Neuron (in vitro differentiated cells): ENCODE data around the gene CCT7.

ENCODE experiments used
- H2AFZ ChIP-seq: one replicate; pipeline ENCODE4 v1.6.1; 2013; ENCODE audit warnings: low read depth, mild to moderate bottlenecking, inconsistent platforms, low read length, moderate library complexity
- H3K27me3 ChIP-seq: one replicate; pipeline ENCODE4 v1.6.1; 2013; ENCODE audit warnings: low read length; ENCODE audit not compliant: insufficient read depth
- H3K36me3 ChIP-seq: one replicate; pipeline ENCODE4 v1.6.1; 2013; ENCODE audit warnings: low read length; ENCODE audit not compliant: insufficient read depth
- H3K4me1 ChIP-seq: one replicate; pipeline ENCODE4 v1.6.1; 2013; ENCODE audit warnings: low read length; ENCODE audit not compliant: insufficient read depth
- H3K4me3 ChIP-seq: 2 replicates; pipeline ENCODE4 v1.5.1; 2013; ENCODE audit warnings: mild to moderate bottlenecking, low read length, moderate library complexity
- H3K9me3 ChIP-seq: one replicate; pipeline ENCODE4 v1.6.1; 2013; ENCODE audit warnings: low read length

CCT7 gene

DNA sequence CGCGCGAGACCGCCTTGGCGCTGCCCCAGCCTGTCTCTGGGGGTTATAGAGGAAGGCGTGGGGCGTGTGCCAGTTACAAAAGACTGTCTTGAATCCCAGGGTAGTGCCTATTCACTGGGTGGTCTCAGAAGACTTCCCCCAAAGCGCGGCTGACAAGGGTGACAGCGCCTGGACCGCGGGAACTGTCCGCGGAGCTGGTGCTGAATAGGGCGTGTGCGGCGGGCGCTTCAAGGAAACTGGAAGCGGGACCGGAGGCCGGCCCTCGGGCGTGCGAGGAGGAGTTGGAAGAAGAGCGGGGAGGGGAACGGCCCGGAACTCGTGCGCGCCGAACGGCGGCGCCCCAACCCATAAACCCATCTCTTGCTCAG, 57.0 kb downstream of the CCT7 start:
- Histone ChIP-seq H2AFZ (peak overlapping the region; percentile 59), H3K27me3 (peaks cover 82% of the 10 kb centered on the region), H3K4me1 (peaks cover 10% of the 10 kb centered on the region), H3K4me3 (peak overlapping the region; percentile 7), H3K9me3 (no peaks in the 10 kb centered on the region), H3K36me3 (no peaks in the 10 kb centered on the region)

GRCh38 chr2:73291461-73292315, 57.6 kb downstream of the CCT7 start:
- Histone ChIP-seq H3K9me3 (no peaks in the 10 kb centered on the region), H2AFZ (peak overlapping the region; percentile 59), H3K4me3 (peak overlapping the region; percentile 7), H3K36me3 (no peaks in the 10 kb centered on the region), H3K27me3 (peaks cover 80% of the 10 kb centered on the region), H3K4me1 (peaks cover 10% of the 10 kb centered on the region)

- Histone ChIP-seq H3K4me1 (peaks cover 17% of the 10 kb centered on the region), H3K9me3 (no peaks in the 10 kb centered on the region), H3K36me3 (no peaks in the 10 kb centered on the region), H3K4me3 (no peak overlapping the region), H2AFZ (peak overlapping the region; percentile 59), H3K27me3 (peaks cover 75% of the 10 kb centered on the region)
Observed at GRCh38 chr2:73292316-73292905, 58.3 kb downstream of the CCT7 start.

DNA sequence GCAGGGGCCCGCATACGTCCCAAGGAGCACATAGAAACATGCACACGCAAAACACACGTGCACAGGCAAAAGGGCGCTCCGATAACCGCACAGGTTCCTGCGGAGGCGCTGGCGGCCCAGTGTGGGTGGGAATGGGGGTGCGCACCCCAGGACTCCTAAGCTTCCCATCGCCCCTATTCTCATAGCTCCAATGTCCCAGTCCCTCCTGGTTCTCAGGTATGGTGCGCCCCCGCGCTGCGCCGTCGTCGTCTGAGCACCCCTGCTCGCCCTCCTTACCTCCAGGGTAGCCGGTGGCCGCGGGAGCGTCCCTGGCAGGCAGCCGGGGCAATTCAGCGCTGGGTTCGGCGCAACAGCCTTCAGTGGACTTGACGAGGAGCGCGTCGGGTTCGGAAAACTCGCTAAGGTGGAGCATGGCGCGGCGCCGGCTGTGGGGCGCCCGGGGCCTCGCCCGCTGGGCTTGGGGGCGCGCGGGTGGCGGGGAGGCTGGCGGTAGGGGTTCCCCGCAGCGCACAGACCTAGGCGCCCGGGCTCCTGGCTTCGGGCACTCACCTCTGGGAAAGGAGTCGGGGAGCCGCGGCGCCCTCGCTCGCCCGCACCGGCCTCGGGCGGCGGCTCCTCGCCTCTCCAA, 58.9 kb downstream of the CCT7 start:
- peaks cover 73% of the 10 kb centered on the region for H3K27me3 ChIP-seq
- H3K36me3 ChIP-seq: no peaks in the 10 kb centered on the region
- no peaks in the 10 kb centered on the region for H3K9me3 ChIP-seq
- H2AFZ ChIP-seq: peak overlapping the region; percentile 66
- H3K4me1 ChIP-seq: peaks cover 21% of the 10 kb centered on the region
- peak overlapping the region; percentile 46 for H3K4me3 ChIP-seq

- H3K36me3 ChIP-seq: no peaks in the 10 kb centered on the region
- H2AFZ ChIP-seq: peak within 1 kb of the TSS; percentile 66
- H3K4me1 ChIP-seq: peaks cover 21% of the 10 kb centered on the region
- H3K4me3 ChIP-seq: peak within 1 kb of the TSS; percentile 46
- peaks cover 67% of the 10 kb centered on the region for H3K27me3 ChIP-seq
- H3K9me3 ChIP-seq: no peaks in the 10 kb centered on the region
Observed at GRCh38 chr2:73293534-73294171, 59.5 kb downstream of the CCT7 start, which contains the start of gene EGR4. TSS of gene EGR4 (minus strand) at chr2:73293548. CDS start at chr2:73293317, 231 bp downstream.

DNA sequence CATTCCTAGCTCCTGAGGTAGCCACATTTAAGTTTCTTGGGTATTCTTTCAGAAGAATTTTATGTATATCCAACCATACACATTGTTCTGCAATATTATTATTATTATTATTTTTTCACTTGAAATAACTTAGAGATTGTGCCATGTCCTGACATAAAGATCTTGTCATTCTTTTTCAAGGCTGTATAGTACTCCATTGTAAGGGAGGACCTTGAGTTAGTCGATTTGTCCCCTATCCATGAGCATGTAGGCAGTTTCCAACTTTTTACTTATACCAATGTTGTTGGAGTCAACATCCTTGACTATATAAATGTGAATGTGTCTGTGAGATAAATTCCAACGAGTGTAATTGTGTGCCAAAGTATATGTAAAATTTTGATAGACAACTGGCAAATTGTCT, 60.1 kb downstream of the CCT7 start:
- H3K27me3 ChIP-seq: peaks cover 61% of the 10 kb centered on the region
- no peak overlapping the region for H3K4me3 ChIP-seq
- no peak overlapping the region for H2AFZ ChIP-seq
- no peaks in the 10 kb centered on the region for H3K36me3 ChIP-seq
- H3K9me3 ChIP-seq: no peaks in the 10 kb centered on the region
- H3K4me1 ChIP-seq: peaks cover 21% of the 10 kb centered on the region

- H2AFZ ChIP-seq: no peak overlapping the region
- H3K4me1 ChIP-seq: peaks cover 21% of the 10 kb centered on the region
- H3K36me3 ChIP-seq: no peaks in the 10 kb centered on the region
- H3K27me3 ChIP-seq: peaks cover 60% of the 10 kb centered on the region
- H3K9me3 ChIP-seq: no peaks in the 10 kb centered on the region
- H3K4me3 ChIP-seq: no peak overlapping the region
Observed at GRCh38 chr2:73295751-73296400, 61.8 kb downstream of the CCT7 start.

- Histone ChIP-seq H3K27me3 (peaks cover 53% of the 10 kb centered on the region), H3K36me3 (no peaks in the 10 kb centered on the region), H3K4me1 (peaks cover 16% of the 10 kb centered on the region), H3K9me3 (no peaks in the 10 kb centered on the region), H2AFZ (no peak overlapping the region), H3K4me3 (no peak overlapping the region)
Observed at GRCh38 chr2:73297151-73297559, 63.0 kb downstream of the CCT7 start.

DNA sequence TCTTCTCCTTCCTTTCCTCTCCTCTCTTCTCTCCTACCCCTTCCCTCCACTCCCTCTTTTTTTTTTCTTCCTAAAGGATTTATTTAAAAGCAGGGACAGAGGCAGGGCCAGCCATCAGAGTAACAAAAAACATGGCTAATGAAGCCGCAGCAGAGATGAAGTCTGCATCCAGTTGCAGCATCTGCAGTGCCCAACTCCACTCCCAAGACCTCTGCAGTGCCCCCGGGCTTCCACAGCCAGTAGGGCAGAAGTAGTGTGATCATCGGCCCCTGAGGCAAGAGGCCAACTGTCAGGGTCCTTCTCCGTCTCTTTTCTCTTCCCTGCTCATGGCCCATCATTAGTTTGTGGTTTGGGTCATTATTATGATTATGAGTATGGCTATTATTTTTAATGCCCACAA, 63.5 kb downstream of the CCT7 start:
- no peaks in the 10 kb centered on the region for H3K9me3 ChIP-seq
- no peaks in the 10 kb centered on the region for H3K36me3 ChIP-seq
- H3K4me1 ChIP-seq: peaks cover 16% of the 10 kb centered on the region
- H2AFZ ChIP-seq: no peak overlapping the region
- no peak overlapping the region for H3K4me3 ChIP-seq
- H3K27me3 ChIP-seq: peaks cover 49% of the 10 kb centered on the region

DNA sequence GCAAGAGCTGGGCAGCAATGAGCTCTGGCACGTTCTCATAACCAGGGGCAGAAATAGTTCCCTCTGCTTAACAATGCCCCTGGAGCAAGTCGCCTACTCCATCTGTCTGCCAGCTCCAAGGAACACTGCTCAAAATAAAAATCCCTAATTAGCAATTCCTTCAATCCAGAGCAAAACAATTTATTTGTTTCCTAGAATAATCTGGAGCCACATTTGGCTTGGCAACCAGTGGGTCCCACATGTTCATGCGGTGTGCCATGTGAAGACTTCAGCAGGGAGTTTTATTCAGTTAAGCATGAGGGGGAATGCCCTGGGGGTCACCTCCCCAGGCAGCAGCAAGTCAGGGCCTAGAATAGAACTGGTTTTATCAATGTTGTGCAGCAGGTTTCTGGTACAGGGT, 66.8 kb downstream of the CCT7 start:
- Histone ChIP-seq H3K4me1 (peaks cover 11% of the 10 kb centered on the region), H2AFZ (no peak overlapping the region), H3K9me3 (no peaks in the 10 kb centered on the region), H3K36me3 (no peaks in the 10 kb centered on the region), H3K4me3 (no peak overlapping the region), H3K27me3 (peaks cover 26% of the 10 kb centered on the region)

DNA sequence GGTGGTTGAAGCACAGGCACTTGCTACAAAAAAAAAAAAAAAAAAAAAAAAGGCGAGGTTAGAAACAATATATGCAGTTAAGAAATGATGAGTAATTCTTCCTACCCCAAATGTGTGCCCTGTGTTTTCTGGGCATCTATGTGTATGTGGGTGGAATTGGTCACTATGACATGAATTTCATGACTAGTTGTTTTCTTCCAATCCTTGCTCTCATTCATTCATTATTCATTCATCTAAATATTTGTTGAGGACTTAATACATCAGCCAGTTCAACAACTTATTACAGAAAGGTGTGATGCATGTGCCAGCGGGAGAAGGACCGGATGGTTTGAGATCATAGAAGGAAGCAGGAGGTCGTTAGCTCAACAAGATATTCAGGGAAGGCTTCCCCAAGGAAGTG, 67.5 kb downstream of the CCT7 start:
- Histone ChIP-seq H3K27me3 (peaks cover 23% of the 10 kb centered on the region), H3K4me3 (no peak overlapping the region), H2AFZ (no peak overlapping the region), H3K4me1 (peaks cover 11% of the 10 kb centered on the region), H3K36me3 (no peaks in the 10 kb centered on the region), H3K9me3 (no peaks in the 10 kb centered on the region)
